ENCODE results near the gene TCAIM.

TCAIM gene

DNA sequence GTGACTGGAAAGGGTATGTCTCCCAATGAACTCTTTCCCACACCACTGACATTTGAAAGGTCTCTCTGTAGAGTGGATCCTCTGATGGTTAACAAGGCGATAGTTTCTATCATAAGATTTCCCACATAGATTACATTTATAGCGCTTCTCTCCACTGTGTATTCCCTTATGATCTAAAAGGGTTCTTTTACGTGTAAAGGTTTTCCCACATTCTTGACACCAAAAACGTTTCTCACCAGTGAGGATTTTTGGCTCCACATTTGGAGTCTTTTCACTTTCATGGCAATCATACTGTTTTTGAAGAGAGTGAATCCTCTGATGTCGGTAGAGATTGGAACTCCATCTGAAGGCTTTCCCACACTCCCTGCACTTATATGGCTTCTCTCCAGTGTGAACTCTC lies 108.4 kb downstream of the TCAIM start:
- no peak for DNase-seq (ENCODE audit: low read depth)

- no peak for DNase-seq (ENCODE audit: low read depth)
Observed at GRCh38 chr3:44451441-44451840, 112.9 kb downstream of the TCAIM start.

DNA sequence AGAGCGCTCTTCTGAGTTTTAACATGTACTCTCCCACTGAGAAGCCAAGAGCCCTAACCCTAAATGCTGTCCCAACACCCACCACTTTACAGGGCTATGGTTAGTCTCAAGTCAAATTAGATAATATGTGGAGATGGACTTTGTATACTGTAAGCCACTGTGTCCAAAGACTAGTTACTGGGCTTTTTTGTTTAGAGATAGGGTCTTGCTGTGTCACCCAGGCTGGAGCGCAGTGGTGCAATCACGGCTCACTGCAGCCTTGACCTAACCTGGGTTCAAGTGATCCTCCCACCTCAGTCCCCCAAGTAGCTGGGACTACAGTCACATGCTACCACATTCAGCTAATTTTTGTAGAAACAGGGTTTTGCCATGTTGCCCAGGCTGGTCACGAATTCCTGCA lies 115.7 kb downstream of the TCAIM start:
- no peak for DNase-seq (ENCODE audit: low read depth)

DNA sequence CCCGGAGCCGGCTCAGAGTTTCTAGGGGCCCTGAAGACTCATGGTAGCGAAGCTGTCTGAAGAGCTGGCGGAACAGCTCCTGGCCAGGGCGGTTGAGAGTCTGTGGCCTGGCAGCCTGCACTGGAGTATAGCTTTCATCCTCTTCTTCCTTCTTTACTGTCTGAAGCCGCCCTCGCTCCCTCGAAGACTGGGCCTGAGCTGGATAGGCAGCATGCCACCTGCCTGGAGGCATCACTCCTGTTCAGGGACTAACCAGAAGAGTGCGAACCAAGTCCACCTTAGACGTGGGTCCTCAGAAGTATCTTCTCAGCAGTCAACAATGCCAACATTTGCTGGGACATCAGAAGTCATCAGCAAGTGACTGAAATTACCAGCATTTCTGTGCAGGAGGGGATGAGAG lies 116.8 kb downstream of the TCAIM start:
- DNase-seq (ENCODE audit: low read depth): no peak
